ENCODE measurements around the gene FAM162A.

DNA sequence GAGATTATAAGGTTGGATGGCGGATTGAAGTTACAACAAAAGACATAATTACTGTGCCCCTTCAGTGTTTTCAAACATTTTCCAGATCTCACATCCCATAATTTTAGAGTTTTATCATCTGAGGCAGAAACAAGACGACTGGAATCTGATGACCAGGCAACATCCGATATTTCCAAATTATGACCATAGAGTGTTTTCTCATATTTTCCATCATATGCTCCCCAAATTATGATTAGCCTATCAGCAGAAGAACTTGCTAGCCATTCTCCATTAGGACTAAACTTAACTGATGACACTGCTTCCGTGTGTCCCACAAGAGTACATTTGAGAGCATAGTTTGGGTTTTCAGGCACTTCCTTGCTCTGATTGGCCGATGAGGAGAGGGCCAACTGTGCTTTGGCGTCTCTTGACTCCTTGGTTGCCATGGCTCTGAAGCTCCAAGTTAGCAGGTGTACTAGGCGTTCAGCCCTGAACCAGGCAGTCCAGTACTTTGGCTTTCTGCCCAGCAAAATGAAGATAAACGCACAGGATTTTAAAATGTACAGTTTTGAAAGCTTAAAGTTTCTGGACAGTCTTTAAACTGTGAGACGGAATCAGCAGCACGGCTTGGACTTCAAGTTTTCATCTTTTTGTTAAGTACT, 31.2 kb downstream of the FAM162A start:
- no peak for TF ChIP-seq MYNN (tag by site-specific recombination; IDR thresholded peaks at IDR 0.05; ENCODE audit: borderline replicate concordance)
- TF ChIP-seq, protein P1, sequence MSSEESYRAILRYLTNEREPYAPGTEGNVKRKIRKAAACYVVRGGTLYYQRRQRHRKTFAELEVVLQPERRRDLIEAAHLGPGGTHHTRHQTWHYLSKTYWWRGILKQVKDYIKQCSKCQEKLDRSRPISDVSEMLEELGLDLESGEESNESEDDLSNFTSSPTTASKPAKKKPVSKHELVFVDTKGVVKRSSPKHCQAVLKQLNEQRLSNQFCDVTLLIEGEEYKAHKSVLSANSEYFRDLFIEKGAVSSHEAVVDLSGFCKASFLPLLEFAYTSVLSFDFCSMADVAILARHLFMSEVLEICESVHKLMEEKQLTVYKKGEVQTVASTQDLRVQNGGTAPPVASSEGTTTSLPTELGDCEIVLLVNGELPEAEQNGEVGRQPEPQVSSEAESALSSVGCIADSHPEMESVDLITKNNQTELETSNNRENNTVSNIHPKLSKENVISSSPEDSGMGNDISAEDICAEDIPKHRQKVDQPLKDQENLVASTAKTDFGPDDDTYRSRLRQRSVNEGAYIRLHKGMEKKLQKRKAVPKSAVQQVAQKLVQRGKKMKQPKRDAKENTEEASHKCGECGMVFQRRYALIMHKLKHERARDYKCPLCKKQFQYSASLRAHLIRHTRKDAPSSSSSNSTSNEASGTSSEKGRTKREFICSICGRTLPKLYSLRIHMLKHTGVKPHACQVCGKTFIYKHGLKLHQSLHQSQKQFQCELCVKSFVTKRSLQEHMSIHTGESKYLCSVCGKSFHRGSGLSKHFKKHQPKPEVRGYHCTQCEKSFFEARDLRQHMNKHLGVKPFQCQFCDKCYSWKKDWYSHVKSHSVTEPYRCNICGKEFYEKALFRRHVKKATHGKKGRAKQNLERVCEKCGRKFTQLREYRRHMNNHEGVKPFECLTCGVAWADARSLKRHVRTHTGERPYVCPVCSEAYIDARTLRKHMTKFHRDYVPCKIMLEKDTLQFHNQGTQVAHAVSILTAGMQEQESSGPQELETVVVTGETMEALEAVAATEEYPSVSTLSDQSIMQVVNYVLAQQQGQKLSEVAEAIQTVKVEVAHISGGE (tag by site-specific recombination; conservative IDR thresholded peaks at IDR 0.05; ENCODE audit: low read depth), result no peak
- no peak for TF ChIP-seq ZNF792 (tag by site-specific recombination; IDR thresholded peaks at IDR 0.05)
